Uterus (tissue), 2 donors: ENCODE measurements around the gene SIRT2.

Experiments
- POLR2A ChIP-seq, 2 donors: fragments of 450-650 bp; IDR thresholded peaks; one replicate each; pipeline ENCODE4 v1.6.1; 2016; ENCODE audit warnings: antibody characterized with exemption in 2 of 2, mild to moderate bottlenecking in 1 of 2, moderate library complexity in 1 of 2
- TF ChIP-seq, protein P1 (sequence below), 4 experiments: fragments of 200-600 bp in 2 of 4; fragments of 450-650 bp in 2 of 4; sonication (generic) in 2 of 4; IDR thresholded peaks; one replicate each; pipeline ENCODE4 v1.5.1; 2016 to 2019; ENCODE audit warnings: antibody characterized with exemption in 4 of 4, mild to moderate bottlenecking in 2 of 4, moderate library complexity in 1 of 4

DNA sequence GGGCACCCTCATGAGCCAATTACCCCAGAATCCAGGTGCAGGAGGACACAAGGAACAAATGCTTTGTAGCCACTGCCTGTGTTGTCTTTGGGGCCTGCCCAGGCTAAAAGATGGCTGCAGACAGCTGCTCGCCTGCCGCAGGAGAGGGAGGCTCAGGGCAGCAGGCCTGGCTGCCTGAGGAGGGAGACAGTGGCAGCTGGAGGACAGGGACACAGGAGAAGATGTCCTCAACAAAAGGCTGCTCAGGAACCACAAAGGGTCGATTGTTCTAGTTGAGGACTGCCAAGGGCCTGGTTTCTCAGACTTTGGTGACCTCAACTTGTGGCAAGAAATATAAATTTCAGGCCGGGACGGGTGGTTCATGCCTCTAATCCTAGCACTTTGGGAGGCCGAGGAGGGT is 7.6 kb downstream of the SIRT2 start:
- TF ChIP-seq, protein P1, sequence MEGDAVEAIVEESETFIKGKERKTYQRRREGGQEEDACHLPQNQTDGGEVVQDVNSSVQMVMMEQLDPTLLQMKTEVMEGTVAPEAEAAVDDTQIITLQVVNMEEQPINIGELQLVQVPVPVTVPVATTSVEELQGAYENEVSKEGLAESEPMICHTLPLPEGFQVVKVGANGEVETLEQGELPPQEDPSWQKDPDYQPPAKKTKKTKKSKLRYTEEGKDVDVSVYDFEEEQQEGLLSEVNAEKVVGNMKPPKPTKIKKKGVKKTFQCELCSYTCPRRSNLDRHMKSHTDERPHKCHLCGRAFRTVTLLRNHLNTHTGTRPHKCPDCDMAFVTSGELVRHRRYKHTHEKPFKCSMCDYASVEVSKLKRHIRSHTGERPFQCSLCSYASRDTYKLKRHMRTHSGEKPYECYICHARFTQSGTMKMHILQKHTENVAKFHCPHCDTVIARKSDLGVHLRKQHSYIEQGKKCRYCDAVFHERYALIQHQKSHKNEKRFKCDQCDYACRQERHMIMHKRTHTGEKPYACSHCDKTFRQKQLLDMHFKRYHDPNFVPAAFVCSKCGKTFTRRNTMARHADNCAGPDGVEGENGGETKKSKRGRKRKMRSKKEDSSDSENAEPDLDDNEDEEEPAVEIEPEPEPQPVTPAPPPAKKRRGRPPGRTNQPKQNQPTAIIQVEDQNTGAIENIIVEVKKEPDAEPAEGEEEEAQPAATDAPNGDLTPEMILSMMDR (IDR thresholded peaks at IDR 0.05): no peak
- no peak for TF ChIP-seq POLR2A (IDR thresholded peaks at IDR 0.05)
